Measurements from ENCODE around the gene CCDC102B.
"Not testable (repeated sequence)": the region's sequence is repeated elsewhere in the genome, so short reads cannot be mapped to it uniquely, and the experiment has no call there.

CCDC102B gene

DNA sequence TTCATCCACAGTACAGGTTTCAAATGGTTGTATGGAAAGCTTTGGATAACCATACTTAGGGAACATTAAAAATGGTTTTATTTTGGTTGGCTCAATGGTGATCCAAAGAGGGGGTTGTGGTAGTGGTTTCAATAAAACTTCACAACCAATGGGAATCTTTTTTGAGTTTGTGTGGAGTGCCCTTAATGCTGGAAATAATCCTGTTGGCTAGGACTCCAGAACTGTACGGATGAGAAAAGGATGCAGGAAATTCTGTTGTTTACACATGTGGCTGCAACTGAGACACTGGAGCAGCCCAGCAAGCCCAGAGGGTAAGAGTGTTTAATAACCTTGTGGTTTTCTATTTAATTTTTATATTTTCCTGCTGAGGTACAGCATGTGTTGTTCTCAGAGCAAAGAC is at the start of gene CCDC102B:
TSS of gene CCDC102B (plus strand) at position 210 of the 400 bp plus-strand sequence. CDS start 38,684 bp downstream, outside the sequence.
- no peak for DNase-seq

DNA sequence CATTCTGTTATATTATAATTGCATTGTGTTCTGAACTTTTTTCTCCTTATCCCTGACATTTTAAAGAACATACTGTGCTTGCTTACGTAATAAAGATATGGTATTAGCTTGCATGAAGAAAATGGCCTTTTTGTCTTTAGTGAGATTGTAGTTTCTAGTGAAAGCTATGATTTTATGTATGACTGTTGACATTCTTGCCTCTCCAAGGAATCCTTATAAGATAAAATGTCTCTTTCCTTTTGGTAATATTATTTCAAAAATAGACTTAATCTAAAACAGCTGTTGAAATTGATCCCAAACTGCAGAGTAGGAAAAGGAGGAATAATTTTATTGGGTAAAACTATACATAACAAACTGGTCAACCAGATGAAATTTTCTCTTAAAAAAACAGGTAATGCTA is 40.8 kb upstream of the CCDC102B start:
- no peak for DNase-seq

DNA sequence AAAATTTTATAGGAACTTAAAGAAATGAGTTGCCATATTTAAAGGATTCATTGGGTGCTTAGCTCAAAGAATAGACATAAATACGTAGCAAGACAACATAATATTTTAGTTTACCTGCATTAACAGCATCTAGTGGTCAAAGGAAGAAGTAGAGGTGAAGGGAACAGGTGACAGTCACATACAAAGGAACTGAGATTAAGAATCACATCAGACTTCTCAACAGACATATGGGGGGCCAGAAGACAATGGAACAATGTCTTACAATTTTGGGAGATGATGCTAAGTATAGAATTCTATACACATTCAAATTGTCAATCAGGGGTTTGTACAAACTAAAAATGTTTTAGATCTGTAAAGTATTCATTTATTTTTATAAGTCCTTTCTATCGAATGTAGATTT is 38.6 kb upstream of the CCDC102B start:
- no peak for DNase-seq

DNA sequence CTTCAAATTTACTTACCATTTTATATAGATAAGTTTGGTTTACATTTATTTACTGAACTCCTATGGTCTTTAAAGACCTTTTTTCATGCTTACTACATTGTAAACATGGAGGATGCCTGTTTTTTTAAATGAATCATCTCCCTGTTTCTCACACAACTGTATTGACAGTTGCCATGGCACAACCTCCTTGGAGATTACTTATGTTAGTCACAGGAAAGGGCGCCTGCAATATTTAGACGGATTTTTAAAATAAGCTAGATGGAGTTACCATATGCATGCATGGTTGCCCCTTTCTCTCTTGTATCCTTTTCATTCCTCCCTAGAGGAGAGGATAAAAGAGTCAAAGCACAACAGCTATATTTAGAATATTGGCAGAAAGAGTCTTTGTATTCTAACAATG is 34.8 kb upstream of the CCDC102B start:
- no peak for DNase-seq

DNA sequence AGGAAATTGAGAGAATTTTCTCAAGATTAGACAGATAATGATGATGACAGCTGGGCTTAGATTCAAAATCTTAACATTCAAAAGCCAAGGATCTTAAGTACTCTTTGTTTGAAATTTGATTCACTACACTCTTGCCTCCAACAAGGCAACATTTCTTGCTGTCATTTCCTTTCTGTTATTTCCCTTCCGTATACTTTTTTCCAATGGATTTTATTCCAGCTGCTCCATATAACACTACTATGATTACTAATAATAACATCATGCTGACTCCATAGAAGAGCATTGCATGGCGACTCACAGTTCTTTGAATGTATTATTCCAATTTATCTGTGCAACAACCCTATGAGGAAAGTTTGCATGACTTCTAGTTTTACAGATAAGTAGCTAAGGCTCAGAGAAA is 33.9 kb upstream of the CCDC102B start:
- DNase-seq = no peak

DNA sequence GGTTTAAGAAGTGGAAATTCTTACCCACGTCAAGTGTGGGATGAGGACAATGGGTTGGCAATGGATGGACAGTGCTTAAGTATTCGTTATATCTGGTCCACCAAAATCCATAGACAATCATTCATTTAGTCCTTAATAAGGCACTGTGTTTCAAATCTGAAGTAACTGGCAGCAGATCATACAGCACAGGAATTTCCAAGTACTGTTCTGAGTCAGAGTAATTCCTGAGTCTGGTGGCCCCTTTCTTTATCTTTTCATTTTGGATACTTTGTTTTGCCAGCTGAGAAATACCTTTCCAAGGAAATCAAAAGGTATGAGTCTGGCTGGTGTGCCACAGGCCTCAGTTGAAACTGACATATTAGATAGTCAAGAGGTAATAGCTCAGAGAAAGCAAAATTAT is 31.4 kb upstream of the CCDC102B start:
- DNase-seq = no peak

DNA sequence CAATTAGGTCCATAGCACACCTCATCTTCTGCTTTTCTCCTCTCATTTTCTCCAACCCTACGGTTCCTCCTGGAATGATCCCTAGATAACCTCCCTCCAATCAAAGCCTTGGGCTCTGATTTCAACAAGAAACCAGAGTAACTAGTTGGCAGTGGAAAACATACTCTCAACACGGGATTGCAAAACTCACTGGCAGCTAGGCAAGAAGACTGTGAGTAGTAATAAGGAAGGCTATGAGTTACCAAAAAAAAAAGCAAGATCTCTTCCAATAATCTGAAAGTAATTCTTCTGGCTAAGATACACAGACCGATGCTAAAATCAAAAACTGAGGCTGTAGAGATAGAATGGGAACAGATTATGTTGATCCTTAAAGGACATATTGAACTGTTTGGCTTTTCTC is 28.4 kb upstream of the CCDC102B start:
- no peak for DNase-seq

DNA sequence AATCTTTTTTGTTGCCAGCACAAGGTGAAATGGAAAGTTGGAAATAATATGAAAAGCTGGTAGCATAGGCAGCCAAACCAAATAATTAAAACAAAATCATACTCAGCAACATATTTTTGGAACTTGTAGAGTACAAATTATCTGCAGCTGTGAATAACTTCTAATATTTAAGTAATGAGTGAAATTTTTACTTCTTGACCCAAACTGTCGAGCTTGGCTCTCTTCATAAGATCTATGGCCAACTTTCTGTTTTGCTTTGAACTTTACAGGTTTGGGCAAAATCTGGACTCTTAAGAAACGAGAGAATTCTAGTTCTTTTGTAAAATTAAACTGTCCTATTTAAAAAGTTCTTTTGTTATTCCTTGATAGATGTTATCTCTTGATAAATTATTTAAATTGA is 25.6 kb upstream of the CCDC102B start:
- no peak for DNase-seq

DNA sequence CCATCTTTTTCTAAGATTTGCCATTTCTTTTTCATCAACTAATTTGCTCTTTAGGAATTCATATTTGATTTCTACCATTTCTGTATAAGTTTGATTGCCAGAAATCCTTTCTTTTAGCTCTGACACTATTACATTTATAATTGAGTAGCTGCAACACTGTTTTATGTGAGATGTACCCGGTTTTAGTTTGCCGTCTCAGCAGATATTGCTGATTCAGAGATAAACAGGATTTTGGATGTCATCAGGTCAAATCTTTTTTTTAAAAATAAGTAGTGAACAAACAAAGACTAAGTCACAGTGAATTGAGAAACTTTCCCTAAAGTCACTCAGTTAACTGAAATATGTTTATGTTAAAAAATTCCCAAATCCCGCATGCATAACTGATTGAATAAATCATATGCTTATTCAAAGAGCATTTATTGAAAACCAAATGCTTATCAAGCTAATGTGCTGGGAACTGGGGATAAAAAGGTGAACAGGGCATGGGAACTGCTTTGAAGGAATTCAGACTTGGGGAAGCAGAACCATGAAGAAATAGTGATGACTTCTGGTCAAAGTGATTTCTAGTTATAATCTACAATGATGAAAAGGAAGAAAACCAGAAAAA is 19.5 kb upstream of the CCDC102B start:
- no peak for DNase-seq

DNA sequence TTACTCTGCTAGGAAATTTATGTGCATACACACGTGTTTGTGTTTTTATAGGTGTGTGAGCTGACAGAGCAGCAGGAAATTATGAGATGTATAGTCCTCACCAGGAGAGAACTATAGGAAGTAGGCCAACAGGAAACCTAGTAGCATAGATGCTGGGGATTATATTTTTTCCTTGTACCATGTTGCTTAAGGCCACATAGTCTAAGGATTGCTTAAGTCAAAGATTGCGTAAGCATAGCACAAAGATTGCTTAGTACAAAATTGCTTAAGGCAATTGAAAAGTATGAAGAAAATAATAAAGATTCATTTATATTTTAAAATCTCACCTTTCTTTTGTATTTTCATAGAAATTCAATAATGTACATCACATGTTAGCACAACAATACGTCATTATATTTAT is 18.7 kb upstream of the CCDC102B start:
- no peak for DNase-seq

DNA sequence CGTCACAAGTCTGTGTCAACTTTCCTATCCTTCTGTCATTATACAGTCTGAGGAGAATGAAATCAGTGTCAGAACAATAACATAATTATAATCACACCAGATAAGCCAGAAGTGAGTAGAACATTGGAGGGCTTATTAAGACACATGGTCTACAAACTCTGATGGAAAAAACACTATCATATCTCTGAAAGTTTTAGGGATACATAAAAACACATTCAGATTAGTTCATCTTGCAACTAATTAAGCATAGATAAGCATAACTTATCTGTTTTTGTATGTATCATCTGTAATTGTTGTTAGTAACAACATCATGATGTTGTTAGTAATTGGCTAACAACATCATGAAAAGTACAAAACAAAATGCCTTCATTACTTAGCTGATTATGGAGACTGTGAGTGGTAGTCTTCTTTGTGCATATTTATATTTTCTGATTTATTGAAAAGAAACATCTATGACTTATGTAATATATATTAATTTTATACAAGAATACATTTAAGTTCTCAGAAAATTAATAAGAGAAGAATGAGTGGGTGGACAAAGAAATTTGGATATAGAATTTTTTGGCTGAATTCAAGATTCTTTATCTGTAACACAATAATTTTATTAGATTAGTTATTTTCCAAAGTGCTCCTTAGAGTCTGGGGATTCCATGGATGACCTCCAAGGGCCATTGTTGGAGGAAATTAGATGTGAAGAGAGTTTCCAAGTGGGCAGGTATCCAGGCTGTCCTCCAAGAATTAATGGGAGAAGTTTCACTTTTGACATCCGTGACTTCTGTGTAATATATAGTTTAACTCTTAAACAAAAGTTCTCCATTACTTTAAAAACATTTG is 16.9 kb upstream of the CCDC102B start:
- no peak for DNase-seq

DNA sequence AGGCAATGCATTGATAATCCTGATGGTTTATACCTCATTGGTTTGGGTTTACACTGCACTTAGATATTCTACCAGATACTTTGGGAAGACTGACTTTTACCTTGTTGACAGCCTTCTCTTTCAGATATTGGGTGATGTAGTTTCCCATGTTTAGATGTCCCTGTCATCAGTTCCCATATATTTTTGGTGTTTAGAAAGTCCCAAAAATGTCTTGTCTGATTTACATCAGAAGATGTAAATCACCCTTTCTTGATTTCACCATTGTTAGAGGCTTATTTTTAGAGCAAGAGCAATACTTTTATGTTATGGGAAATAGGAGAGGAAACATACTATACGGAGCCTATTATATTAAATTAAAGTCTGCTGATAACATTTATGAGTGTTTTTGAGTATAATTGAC is 14.4 kb upstream of the CCDC102B start:
- DNase-seq = no peak

DNA sequence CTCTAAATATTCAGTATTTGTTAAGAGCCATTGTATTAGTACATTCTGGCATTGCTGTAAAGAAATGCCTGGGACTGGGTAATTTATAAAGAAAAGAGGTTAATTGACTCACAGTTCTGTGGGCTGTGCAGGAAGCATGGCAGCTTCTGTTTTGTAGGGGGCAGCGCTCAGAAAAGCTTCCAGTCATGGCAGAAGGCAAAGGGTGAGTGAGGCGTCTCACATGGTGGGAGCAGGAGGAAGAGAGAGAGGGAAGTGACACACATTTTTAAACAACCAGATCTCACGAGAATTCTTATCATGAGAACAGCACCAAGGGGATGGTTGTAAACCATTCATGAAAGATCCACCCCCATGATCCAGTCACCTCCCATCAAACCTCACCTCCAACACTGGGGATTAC is 13.8 kb upstream of the CCDC102B start:
- no peak for DNase-seq

DNA sequence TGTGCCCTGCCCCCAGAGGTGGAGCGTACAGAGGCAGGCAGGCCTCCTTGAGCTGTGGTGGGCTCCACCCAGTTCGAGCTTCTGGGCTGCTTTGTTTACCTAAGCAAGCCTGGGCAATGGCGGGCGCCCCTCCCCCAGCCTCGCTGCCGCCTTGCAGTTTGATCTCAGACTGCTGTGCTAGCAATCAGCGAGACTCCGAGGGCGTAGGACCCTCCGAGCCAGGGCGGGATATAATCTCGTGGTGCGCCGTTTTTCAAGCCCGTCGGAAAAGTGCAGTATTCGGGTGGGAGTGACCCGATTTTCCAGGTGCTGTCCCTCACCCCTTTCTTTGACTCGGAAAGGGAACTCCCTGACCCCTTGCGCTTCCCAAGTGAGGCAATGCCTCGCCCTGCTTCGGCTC is 7.6 kb upstream of the CCDC102B start:
- DNase-seq = not testable (repeated sequence)

DNA sequence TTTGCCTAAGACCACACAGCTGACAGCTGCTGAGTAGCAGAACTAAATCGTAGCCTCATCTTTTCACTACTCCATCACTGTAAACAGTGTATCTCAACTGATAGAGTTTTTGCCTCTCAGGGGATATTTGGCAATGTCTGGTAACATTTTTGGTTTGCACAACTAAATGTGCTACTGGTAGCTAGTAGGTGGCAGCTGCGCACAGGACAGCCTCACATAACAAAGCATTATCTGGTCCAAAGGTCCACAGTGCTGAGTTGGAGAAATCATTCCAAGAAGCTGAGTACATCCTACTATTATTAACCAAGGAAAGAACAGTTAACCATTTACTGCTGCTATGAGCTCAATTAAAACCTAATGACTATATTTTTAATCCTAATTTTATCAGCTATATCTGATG is 6.1 kb upstream of the CCDC102B start:
- no peak for DNase-seq

DNA sequence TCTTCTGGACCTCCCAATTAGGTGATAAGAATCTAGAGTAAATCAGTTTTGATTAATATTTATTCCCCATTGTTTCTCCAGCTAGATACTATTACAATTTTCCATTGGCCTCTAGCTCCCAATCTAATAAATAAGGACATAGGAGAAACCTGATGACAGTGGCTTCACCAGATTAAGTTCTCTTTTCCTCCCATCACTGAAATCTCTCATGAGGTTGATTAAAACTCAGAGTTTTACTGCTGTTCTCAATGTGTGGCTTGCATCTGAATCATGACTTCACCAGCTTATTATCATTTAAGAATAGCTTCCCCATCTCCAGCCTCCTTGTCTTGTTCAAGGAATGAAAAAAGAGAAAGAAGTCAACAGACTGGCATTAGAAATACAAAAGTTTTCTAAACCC is 3.9 kb upstream of the CCDC102B start:
- DNase-seq = no peak

DNA sequence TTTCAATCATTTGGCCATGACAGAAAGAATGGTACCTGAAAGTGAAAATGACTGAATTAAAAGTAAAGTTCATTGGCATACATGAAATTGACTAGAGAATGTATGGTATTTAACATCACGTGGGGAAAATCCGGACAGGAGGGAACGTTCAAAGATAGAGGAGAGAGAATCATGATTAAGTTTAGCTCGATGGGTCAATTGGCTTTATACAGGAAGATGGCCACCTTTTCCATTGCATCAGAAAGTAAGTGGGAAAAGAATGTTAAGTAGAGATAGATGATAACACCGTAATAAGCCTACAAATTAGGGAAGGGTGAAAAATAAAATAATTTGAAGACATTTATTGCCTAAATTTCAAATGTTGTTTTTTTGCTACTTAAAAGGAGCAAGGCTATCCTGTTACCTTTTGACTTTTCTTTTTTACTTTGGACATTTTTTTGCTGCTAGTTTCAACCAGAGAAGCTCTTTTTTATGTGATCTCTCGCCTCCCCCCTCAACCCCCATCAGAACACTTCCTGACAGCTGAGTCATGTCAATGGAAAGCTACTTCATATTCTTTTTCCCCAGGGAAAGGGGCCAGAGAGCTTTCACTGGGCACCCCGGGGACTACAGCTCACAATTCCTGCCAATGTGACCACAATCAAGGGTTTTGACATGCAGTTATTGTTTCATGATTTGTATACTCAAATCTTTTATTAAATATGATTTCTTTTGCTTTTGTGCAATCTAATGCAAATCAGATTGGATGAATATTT is 767 bp upstream of the CCDC102B start:
- DNase-seq = no peak

DNA sequence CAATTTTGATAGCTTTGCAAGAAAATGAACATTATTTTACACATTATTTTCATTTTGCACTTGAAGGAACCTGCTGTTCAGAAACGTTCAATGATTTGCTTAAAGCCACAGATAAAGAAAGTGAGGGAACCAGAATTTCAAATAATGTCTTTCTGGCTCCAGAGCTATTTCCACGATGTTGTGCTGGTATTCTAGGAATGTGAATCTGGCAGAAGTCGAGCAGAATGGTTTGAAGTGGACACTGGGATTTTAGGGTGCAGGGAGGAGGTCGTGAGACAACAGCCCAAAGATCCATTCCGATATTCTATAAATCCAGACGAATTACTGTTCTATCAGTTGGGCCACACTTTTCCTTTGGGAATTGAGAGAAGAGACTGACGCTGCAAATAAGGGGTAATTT is 2.2 kb downstream of the CCDC102B start:
- no peak for DNase-seq

DNA sequence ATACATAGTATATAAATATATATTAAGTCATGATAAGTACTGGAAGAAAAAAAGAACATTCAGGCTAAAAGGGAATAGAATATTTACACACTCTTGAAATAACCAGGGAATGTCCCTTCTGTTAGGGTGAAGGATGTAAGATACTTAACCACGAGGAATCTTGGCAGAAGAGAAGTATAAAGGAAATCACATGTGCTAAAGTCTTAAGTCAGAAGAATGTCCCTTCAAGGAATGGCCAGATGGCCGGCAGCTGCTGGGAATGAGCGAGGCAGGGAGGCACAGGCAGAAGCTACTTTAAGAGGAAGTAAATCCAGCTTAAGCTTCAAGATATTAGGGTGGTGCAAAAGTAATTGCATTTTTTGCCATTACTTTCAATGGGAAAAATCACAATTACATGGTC is 5.5 kb downstream of the CCDC102B start:
- DNase-seq = no peak

DNA sequence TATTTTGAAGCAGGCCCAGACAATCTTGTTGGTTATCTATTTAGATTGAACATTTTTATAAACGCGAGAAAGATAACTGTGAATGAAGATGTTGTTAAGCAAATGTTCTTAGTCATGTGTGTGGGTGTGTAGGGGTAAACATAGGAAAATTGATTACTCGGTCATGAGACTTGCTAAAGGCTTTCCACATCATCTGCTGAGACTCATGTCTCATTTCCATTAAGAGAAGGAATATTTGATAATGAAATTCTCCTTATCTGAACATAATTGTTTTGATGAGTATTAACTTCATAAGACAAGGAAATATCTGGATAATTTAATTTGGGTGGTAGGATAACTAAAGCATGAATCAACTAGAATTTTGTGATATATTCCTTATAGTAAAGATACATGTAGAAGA is 19.7 kb downstream of the CCDC102B start:
- DNase-seq = no peak

DNA sequence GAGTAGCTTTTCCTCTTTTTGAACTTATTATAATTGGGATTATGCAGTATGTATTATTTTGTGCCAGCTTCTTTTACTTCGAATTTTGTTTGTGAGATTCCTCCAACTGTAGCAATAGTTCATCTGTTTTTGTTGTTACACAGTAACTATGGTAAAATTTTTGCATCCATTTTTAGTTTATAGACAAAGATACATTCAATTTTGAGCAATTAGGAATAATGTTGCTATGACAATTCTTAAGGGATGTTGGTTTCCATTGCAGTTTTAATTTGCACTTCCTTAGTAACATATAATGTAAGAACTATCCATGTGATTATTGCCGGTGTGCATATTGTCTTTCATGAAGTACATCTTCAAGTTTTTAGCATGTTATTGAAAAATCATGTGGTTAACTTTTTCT is 20.7 kb downstream of the CCDC102B start:
- no peak for DNase-seq

DNA sequence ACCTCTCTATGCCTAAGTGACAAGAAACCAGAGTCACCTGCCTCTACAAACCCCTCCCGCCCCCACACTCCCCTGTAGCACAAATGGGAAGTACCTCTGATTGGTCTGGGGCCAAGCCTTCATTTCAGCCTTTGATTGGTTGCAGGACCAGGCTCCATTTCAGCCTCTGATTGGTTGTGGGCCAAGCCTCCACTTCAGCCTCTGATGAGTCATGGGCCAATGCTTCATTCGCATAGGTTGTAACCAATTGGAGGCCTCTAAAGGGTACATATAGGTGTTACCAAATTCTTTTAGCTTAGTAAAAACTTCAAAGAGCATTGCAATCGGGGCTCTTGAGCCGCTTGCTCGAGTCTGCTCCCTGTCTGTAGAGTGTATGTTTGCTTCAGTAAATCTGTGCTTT is 25.0 kb downstream of the CCDC102B start:
- DNase-seq = no peak

DNA sequence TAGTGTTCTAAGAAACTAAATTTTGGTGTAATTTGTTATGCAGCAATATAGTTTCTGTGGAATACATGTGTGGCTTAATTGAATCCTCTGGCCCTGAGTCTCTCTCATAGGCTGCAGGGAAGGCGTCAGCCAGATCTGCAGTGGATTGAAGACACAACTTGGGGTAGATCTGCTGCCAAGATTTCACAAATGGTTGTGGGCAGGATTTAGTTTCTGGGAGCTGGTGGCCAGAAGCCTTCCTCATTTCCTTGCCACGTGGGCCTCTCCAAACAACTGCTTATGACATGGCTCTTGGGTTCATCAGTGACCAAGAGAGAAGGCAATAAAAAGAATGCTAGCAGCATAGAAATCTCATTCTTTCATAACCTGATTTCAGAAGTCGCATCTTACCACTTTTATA is 28.2 kb downstream of the CCDC102B start:
- no peak for DNase-seq

Data from KG1 (cell line).